ENCODE data around the gene HNRNPUL2.

GRCh38 chr11:62775646-62776045 lies 48.4 kb upstream of the HNRNPUL2 start:
- no peak for TF ChIP-seq MAX (IDR thresholded peaks at IDR 0.05)
- TF ChIP-seq USF1 (IDR thresholded peaks at IDR 0.05), result no peak
- no peak for TF ChIP-seq YY1 (IDR thresholded peaks at IDR 0.05; ENCODE audit: low read depth)
- no peak for TF ChIP-seq RAD21 (IDR thresholded peaks at IDR 0.05; ENCODE audit: low read depth)
- TF ChIP-seq TEAD4 (IDR thresholded peaks at IDR 0.05), result no peak
- TF ChIP-seq TAF1 (IDR thresholded peaks at IDR 0.05; ENCODE audit: low read depth), result no peak
- TF ChIP-seq EGR1 (IDR thresholded peaks at IDR 0.05), result no peak
- TF ChIP-seq REST (IDR thresholded peaks at IDR 0.05; ENCODE audit: low read depth), result no peak
- no peak for TF ChIP-seq NFIC (IDR thresholded peaks at IDR 0.05)
- no peak for TF ChIP-seq FOXM1 (IDR thresholded peaks at IDR 0.05; ENCODE audit: borderline replicate concordance, low read depth)
- TF ChIP-seq EP300 (IDR thresholded peaks at IDR 0.05; ENCODE audit: borderline replicate concordance), result no peak
- no peak for TF ChIP-seq TCF12 (IDR thresholded peaks at IDR 0.05; ENCODE audit: low read depth)

All from Ishikawa (cell line).